Putamen (tissue), 1 donor: Measurements from ENCODE around the gene TMEM45A.
A peak's percentile ranks its signal among the peaks of the same experiment; 100 is the strongest.
"Not testable (repeated sequence)": the region's sequence is repeated elsewhere in the genome, so short reads cannot be mapped to it uniquely, and the experiment has no call there.

Experiments
- DNase-seq: peaks from one replicate; pipeline ENCODE4 v3.0.0-alpha.2; 2016; ENCODE audit warnings: low spot score

The TMEM45A gene

DNA sequence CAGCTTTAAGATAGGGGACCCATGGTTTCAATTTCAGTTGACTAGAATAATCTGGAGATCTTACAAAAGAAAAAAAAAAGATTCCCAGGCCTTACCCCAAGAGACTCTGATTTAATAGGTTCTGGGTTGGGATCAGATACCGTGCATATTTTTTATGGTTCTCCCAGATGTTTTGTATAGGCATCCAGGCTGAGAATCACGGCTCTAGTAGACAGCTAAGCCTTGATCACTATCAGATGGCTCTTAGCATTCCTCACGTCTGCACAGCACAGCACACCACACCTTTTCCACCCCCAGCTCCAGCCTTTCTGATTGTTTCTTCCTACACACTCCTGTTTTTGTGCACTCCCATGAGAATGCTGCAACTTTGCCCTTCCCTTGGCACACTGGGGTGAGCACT is 40.8 kb downstream of the TMEM45A start:
- DNase-seq = no peak

DNA sequence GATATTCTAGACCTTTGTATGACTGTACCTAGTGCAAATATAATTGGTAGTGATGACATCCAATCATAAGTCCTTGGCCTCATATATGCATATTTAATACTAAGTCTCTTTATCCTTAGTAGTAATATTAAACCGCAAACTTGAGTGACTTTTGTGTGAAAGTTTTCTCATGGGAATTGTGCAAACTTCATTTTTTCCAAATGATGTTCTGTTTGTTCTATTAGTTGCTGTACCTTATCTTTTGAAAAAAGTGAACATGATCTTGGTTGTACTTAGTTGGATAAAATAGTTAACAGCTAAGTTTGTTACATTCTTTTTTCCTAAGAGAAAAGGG is 43.2 kb downstream of the TMEM45A start:
- no peak for DNase-seq

DNA sequence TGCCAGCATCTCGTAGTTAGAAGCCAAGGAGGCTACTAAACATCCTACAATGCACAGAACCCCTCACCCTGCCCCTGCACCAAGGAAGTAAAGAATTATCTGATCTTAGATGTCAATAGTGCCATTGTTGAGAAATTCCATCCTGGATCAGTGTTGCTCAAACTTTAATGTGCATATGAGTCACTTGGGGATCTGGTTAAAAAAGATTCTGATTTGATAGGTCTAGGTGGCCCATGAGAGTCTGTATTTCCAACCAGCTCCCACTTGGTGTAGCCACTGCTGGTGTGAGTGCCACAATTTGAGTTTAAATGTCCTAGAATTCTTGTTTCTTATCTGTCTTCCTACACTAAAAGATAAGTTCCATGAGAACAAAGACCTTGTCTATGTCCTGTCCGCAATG is 43.7 kb downstream of the TMEM45A start:
- no peak for DNase-seq

DNA sequence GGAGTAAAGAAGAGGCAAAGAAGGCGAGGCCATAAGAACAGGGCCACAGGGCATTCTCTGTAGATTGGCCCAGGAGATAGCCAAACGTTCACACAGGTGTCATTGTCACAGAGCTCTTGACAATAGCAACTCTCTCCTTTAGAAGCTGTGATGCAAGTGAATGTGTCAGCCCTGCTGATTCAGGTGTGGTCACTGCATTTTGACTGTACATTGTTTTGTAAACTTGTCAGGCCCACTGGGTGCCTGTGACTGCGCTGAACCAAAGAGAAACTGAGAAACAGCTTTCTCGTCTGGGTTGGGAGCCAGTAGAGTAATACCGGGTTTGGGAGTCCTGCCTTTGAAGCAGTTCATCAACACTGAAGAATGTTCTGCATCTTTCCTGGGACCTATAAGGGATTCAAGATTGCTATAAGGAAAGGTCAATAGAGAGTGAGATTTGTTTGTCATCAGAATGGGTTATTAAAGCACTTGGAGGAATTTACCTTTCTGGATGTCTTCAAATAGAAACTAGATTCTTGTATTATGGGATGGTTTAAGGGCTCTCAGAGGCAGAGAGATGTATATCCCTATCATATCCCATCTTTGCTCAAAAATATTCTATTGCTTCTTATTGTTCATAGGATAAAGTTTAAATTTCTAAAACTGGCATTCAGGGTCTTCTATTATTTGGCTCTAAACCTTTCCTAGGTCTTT is 45.4 kb downstream of the TMEM45A start:
- DNase-seq = no peak

DNA sequence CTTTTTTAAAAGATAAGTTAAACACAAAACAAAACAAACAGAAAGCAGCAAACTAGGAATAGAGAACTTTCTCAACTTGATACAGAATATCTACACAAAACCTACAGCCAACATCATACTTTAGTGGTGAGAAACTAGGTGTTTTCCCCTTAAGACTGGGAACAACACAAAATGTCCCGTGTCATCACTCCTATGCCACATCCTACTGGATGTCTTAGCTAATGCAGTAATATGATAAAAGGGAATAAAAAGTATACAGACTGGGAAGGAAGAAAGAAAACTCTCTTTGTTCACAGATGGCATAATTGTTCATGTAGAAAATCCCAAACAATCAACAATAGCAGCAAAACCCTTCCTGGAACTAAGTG is 45.9 kb downstream of the TMEM45A start:
- DNase-seq = no peak

DNA sequence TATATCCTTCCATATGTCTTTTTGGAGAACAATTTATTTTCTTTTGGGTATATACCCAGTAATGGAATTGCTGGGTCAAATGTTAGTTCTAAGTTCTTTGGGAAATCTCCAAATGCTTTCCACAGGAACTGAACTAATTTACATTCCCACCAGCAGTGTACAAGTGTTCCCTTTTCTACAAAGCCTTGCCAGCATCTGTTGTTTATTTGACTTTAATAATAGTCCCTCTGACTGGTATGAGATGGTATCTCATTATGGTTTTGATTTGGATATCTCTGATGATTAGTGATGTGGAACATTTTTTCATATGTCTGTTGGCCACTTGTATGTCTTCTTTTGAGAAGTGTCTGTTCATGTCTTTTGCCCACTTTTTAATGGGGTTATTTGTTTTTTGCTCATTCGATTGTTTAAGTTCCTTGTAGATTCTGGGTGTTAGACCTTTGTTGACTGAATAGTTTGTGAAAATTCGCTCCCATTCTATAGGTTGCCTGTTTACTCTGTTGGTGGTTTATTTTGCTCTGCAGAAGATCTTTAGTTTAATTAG is 48.4 kb downstream of the TMEM45A start:
- DNase-seq = no peak

DNA sequence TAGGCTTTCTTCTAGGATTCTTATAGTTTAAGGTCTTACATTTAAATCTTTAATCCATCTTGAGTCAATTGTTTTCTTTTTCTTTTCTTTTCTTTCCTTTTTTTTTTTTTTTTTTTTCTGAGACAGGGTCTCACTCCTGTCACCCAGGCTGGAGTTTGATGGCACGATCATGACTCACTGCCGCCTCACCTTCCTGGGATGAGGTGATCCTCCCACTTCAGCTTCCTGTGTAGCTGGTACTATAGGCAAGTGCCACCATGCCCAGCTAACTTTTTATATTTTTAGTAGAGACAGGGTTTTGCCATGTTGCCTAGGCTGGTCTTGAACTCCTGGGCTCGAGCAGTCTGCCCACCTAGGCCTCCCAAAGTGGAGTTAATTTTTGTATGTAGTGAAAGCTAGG is 49.0 kb downstream of the TMEM45A start:
- DNase-seq = not testable (repeated sequence)

DNA sequence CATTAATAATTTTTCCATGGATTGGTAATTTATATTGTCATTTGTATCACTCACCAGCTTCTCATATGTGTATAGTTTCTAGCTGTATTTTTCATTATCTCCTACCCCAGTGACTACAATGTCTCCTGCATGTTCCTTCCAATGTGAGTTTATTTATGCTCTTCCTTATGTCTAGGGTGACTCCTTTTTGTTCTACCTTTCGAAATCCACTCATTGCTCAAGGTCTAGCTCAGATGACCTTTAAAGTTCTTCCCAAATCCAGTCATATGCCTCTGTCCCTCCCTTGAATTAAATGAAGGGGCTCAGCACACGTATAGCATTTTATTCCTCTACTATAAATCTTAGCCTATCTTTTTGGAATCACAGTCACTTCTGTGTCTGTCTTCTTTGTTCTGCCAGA is 53.0 kb downstream of the TMEM45A start:
- DNase-seq = no peak

DNA sequence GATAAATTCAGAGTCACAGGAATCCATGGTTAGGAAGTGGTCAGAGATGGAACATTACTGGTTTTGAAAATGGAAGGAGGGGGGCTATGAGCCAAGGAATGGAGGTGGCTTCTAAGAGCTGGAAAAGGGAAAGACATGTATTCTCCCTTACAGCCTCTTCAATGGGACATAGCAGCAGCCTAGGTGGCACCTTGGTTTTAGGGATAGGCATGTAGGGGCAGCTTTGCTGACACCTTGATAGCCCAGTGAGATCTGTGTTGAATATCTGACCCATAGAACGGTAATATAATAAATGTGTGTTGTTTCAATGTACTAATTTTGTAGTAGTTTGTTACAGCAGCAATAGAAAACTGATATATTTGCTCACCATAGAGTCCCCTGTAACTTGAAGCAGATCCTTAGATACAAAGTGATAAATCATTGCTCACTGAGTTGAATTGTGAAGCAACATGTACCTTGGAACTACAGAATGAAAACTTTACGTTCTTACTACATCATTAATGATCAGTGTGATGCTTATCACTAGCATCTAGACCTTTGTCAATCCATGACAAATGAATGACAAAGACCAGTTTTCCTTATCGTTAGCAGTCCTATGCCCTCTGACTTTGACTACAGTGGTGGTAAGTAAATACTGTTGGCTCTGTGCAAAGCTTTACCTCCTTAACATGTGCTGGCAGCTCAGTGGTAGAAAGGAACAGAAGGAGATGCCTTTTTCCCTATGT is 53.8 kb downstream of the TMEM45A start:
- no peak for DNase-seq

DNA sequence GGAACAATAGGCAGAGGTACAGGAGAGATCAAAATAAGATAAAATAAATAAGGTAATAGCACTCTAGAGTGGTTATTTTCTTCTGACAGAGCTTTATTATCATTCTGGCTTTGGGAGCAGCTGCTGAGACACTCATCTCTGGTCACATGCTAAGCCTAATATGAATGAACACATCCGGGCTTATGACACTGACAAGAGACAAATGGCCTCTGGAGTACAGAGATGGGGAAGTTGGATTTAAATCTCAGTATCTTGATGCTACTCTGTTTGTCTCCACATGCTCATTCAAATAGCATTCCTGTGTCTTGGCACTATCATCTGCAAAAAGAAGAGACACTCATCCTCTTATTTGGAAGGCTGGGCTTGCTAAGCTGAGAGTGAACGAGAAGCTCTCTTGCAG is 55.6 kb downstream of the TMEM45A start:
- DNase-seq = no peak

DNA sequence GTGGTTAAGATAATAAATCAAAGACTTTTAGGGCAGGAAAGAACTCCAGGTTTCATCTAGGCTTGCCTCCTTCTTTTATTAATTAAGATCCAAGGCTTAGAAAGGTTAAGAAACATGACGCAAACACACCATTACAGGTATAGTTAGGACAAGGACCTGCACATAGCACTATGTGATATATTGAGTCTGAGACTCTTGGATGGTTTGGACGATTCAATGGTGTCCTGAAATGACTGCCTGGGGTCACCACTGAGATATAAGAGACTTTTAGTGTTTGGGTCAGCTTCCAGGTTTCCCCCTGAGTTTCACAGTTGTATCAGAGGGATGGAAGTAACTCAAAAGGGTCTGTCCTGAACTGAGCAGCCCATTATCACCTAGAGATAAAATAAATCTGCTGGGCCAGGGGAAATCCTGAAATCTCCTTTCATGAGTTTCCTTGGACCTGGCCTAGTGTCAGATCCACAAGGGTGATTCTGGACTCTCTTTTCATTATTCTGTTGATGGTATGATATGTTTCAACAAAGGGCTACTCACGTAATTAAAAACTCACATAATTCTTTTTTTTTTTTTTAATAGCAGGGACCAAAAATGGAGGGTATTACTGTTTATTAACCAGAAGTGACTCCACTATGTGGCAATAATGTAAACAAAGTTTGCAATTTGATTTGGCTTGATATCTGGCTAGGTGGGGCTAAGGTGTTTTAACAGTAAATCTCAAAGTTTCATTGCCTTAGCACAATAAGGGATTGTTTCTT is 61.4 kb downstream of the TMEM45A start:
- DNase-seq = no peak

DNA sequence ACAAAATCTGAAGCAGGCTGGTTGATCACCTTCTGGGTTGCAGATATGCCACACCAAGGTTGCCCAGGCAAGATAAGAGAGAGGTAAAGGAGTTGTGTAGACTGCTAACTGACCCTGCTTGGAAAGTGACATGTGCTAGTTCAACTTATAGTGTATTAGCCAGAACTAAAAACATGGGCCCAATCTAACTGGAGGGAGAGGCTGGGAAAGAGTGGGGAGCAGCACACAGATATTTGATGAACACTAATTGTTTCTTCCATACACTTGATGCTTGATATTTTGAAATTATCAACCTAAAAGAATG is 61.9 kb downstream of the TMEM45A start:
- DNase-seq = no peak

DNA sequence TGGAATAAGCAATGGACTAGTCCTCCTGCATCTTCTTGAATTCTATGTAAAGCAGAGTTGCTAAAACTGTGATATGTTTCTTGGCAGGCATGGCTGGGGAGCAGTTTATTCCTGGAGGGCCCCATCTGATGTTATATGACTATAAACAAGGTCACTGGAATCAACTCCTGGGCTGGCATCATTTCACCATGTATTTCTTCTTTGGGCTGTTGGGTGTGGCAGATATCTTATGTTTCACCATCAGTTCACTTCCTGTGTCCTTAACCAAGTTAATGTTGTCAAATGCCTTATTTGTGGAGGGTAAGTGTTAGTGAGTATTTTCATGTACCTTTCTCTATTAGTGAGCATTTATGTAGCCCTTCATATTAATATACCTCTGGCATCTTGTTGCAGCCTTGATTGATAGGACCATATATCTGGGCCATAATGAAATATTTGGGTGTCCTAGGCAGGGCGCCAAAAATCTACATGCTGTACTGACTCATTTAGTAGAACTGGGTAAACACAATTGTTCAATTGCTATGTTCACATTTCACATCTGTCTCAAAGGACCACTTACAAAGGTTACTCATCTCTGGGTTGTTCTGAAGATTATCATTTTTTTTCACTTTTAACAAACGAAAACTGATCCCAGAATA is 64.4 kb downstream of the TMEM45A start:
- DNase-seq = no peak

DNA sequence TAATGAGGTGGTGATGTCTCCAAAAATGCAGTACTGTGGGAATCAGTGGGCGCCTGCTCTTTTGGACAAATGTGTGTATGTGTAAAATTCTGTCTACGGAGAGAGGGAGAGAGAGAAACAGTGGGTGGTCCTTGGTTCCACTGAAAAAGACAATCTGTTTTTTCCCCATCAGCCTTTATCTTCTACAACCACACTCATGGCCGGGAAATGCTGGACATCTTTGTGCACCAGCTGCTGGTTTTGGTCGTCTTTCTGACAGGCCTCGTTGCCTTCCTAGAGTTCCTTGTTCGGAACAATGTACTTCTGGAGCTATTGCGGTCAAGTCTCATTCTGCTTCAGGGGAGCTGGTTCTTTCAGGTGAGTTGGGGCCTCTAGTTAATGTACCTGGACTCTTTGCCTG is 65.8 kb downstream of the TMEM45A start:
- DNase-seq = no peak

DNA sequence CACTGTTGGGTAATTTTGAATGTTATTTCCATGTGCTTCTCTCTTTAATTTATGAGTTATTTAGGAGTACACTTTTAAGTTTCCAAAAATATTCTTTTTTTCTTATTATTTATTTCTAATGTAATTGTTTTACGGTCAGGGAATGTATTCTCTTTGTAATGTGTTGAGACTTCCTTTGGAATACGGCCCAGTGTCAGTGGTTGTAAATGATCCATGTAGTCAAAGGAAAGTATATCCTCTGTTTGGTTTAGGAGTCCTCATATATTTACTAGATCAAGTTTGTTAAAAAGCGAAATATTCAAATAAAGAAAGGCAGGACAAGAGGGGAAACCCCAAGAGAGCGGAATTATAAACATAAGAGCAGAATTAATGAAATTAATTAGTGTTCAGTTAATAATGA is 68.0 kb downstream of the TMEM45A start:
- DNase-seq = no peak

DNA sequence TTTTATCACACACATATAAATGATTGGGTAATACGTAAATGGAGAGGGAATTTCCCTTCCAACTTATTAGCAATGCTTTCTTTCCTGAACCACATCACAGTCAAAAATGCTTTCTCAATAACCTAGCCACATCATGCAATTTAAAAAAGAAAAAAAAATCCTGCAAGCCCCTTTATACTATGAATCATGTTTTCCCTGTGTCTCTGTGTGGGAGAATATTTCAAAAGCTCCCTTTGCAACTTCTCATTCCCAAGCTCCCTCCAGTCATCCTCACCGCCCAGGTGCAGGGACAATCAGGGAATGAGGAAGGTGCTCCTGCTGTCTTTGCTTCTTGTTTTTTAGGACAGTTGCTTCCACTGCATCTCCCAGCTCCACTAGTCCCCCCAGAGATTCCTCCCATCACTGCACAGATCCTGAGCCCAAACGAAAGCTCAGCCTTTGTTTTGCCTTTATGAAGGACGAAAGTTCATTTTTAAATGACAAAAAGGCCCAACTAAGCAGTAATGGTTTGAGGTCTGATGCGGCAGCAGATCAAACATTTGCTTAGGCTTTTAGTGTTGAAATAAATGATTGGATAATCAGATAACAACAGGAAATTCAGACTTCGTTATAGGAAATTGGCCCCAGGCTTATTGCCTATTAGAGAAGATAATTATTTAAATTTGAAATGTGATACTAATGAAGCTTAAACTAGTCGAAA is 69.2 kb downstream of the TMEM45A start:
- peak; percentile 9 for DNase-seq

DNA sequence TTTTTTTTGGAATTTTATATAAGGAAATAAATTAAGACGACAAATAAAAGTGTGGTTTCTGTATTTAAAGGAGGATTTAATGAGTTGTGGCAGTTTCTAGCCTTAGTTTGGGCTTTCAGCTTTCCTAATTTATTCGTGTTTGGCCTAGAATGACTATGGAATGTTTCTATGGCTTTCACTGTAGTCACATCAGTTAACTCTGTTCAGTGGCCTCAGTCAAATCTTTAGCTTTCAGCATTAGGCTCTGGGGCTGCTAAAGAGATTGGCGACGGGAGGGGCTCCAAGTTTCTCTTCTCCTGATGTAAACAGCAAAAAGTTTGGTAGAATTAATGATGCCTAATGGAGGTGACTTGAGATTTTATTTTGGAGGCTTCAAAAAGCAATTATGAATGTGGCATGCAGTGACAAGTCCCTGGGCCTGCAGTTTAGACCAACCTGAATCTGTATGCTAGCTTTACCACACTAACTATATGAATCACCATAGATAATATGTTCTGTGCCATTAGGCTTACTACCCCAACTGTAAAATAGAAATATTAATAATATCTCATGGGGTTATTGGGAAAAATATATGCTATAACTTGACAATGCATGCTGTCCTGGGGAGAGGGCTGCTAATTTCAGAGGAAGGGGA is 69.9 kb downstream of the TMEM45A start:
- DNase-seq = no peak

DNA sequence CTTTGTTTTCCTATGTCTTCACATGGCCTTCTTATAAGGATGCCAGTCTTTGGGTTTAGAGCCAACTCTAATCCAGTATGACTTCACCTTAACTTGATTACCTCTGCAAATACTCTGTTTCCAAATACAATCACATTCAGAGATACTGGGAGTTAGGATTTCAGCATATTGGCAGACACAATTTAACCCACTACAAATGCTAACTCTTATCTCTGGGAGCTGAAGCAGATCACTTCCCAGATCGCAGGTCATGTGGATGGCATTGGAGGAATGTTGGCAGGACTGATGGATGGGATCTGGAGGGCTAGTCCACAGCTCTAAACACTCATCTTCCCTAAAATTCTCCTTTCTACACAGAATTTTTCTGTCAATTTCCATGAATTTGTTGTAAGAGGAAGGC is 70.8 kb downstream of the TMEM45A start:
- no peak for DNase-seq

DNA sequence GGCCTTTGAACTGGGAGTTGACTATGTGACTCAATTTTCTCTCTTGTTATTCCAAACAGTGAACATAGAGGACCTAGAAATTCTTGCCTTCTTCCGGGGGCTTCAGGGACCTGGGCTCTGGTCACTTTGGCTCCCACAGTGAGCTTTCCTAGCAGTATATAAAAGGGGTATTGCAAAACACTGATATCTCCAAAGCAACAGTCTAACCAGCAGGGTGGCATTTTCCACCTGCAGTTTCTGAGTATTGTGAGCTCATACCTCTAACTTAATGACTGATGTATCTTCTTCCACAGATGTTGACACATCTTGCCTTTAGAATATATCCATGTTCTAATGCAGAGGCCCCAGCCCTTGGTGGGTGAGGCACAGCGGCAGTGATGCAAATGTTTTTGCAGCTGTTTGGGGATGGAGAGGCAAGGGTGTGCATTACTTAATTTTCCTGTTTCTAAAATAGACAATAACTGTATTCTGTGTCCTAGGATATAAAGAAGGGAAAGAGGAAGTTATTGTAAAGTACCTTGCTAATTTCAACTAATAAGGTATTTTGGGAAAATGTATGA is 71.3 kb downstream of the TMEM45A start:
- no peak for DNase-seq

DNA sequence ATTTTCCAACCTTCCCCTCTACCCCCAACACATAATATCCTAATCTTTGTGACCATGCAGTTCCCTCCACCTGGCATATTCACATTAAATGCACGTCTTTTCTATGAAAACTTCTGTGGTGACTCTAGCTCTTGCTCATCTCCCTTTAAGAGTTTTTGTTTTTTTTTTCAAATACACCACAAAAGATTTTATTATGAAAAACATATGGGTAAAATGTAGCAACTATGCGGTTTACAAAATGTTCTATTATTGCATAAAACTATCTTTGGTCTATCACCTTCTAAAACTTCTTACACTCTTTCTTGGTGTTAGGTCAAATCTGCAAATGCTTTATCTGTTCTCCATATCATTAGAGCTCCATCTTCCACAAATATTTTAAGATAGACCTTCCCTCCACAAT is 78.4 kb downstream of the TMEM45A start:
- DNase-seq = no peak

DNA sequence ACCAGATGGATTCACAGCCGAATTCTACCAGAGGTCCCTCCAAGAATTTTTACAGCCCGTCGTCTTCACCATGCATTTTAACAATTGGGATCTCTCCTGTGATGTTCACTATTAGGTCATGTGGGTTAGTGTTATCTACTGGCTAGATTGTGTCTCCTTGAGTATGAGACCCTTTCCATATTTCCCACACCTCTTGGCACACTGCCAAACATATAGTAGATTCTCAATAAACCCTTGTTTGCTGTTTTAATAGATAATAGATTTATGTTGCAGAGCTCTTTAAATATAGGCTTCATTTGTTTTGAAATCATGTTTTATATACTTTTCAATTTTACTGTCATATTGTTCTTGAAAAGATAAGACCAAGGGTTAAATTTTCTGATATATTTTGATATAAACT is 82.1 kb downstream of the TMEM45A start:
- DNase-seq = no peak
